H1 (cell line): ENCODE data around the gene HPN. TPM values are rescaled to one million over a fixed set of nuclear protein-coding genes. Genes with fewer than 3 reads are reported as not detected.
"Not testable (repeated sequence)": the region's sequence is repeated elsewhere in the genome, so short reads cannot be mapped to it uniquely, and the experiment has no call there.

Experiments
- CTCF ChIA-PET: fragments of 300-600 bp; sonication (Branson Sonifier 250); formaldehyde crosslinking; loops from one replicate; lab custom pipeline; 2021; ENCODE audit not compliant: partially characterized antibody; lab: Charles Lee
- POLR2A ChIA-PET: fragments of 300-600 bp; sonication (Branson Sonifier 250); formaldehyde crosslinking; loops from one replicate; lab custom pipeline; 2021; ENCODE audit warnings: inconsistent platforms; ENCODE audit not compliant: partially characterized antibody; lab: Charles Lee
- DNase-seq, 2 experiments: peaks; one replicate each; pipeline versions ENCODE4 v3.0.0 to v3.0.0-alpha.2; 2010 to 2022; ENCODE audit warnings: low spot score in 2 of 2, low read depth in 1 of 2, mixed read lengths in 1 of 2
- FAIRE-seq: peaks from 2 replicates; lab custom pipeline; 2011; peaks lifted over from hg19 to GRCh38; lab: Jason Lieb, UNC
- H2AFZ ChIP-seq: 2 replicates; pipeline ENCODE4 v1.8.1; 2012; ENCODE audit warnings: low read length, inconsistent platforms
- H2AK5ac ChIP-seq: 2 replicates; pipeline ENCODE4 v1.6.1; 2013; ENCODE audit warnings: low read depth, low read length
- H2BK120ac ChIP-seq: replicated peaks from 2 replicates; pipeline ENCODE3; 2013; ENCODE audit warnings: low read depth, low read length, inconsistent platforms
- H2BK12ac ChIP-seq: 2 replicates; pipeline ENCODE4 v1.6.1; 2013; ENCODE audit warnings: low read depth, low read length
- H2BK15ac ChIP-seq: 2 replicates; pipeline ENCODE4 v1.6.1; 2013; ENCODE audit warnings: low read length
- H2BK20ac ChIP-seq: 2 replicates; pipeline ENCODE4 v1.6.1; 2013; ENCODE audit warnings: low read length
- H2BK5ac ChIP-seq: 2 replicates; pipeline ENCODE4 v1.6.1; 2013; ENCODE audit warnings: low read depth, low read length
- H3K14ac ChIP-seq: 2 replicates; pipeline ENCODE4 v1.6.1; 2013; ENCODE audit warnings: inconsistent platforms; ENCODE audit not compliant: insufficient read length
- H3K18ac ChIP-seq: 2 replicates; pipeline ENCODE4 v1.6.1; 2013; ENCODE audit warnings: low read length; ENCODE audit errors: extremely low read depth
- H3K23ac ChIP-seq: 2 replicates; pipeline ENCODE4 v1.6.1; 2013; ENCODE audit warnings: inconsistent platforms; ENCODE audit not compliant: insufficient read length
- H3K23me2 ChIP-seq: 2 replicates; pipeline ENCODE4 v1.6.1; 2013; ENCODE audit warnings: low read depth, low read length
- H3K27ac ChIP-seq: 2 replicates; pipeline ENCODE4 v1.6.1; 2011; ENCODE audit warnings: low read depth, low read length, inconsistent platforms
- H3K27me3 ChIP-seq, 4 experiments: replicated peaks in 1 of 4; 1 replicate in 1 of 4; 2 replicates in 3 of 4; pipeline versions ENCODE4 v1.6.1 to v1.8.1; 2011 to 2013; ENCODE audit warnings: low read length in 3 of 4, mild to moderate bottlenecking in 3 of 4, inconsistent platforms in 2 of 4, mixed read lengths in 2 of 4, moderate library complexity in 1 of 4; ENCODE audit not compliant: control insufficient read depth in 3 of 4, insufficient read depth in 3 of 4; ENCODE audit errors: extremely low read depth in 1 of 4
- H3K36me3 ChIP-seq, 4 experiments: 2 replicates each; pipeline versions ENCODE4 v1.6.1 to v1.8.1; 2011 to 2013; ENCODE audit warnings: mild to moderate bottlenecking in 4 of 4, low read length in 3 of 4, moderate library complexity in 2 of 4, control low read depth in 1 of 4, inconsistent platforms in 1 of 4; ENCODE audit not compliant: insufficient read depth in 4 of 4, control insufficient read depth in 2 of 4
- H3K4ac ChIP-seq: replicated peaks from 2 replicates; pipeline ENCODE3; 2013; ENCODE audit warnings: low read length, low read depth, mixed read lengths, inconsistent platforms; ENCODE audit not compliant: insufficient read length
- H3K4me1 ChIP-seq, 4 experiments: replicated peaks in 1 of 4; 1 replicate in 1 of 4; 2 replicates in 3 of 4; pipeline versions ENCODE4 v1.6.1 to v1.8.1; 2011 to 2013; ENCODE audit warnings: low read length in 3 of 4, inconsistent platforms in 2 of 4, mixed read lengths in 1 of 4; ENCODE audit not compliant: insufficient read depth in 4 of 4, control insufficient read depth in 3 of 4
- H3K4me2 ChIP-seq, 2 experiments: 2 replicates each; pipeline versions ENCODE4 v1.6.1 to v1.8.1; 2011 to 2013; ENCODE audit warnings: low read depth in 2 of 2, low read length in 2 of 2, control low read depth in 1 of 2, inconsistent platforms in 1 of 2, mild to moderate bottlenecking in 1 of 2; ENCODE audit not compliant: insufficient read depth in 1 of 2
- H3K4me3 ChIP-seq, 4 experiments: fragments of 200-600, 300-600 bp in 1 of 4; sonication (generic), shearing (Covaris generic), sonication (Bioruptor Twin) in 1 of 4; 2 replicates each; pipeline versions ENCODE4 v1.5.1 to v1.8.1; 2011 to 2016; ENCODE audit warnings: low read length in 4 of 4, low read depth in 3 of 4, control low read depth in 2 of 4, inconsistent platforms in 2 of 4, mild to moderate bottlenecking in 2 of 4, mixed read lengths in 1 of 4, moderate library complexity in 1 of 4; ENCODE audit not compliant: insufficient read depth in 2 of 4; ENCODE audit errors: extremely low read depth in 1 of 4
- H3K56ac ChIP-seq: replicated peaks from 2 replicates; pipeline ENCODE3; 2013; ENCODE audit warnings: low read depth, mild to moderate bottlenecking, mixed read lengths, low read length, inconsistent platforms; ENCODE audit not compliant: insufficient read length
- H3K79me1 ChIP-seq: 2 replicates; pipeline ENCODE4 v1.6.1; 2013; ENCODE audit warnings: low read depth, low read length, control low read depth
- H3K79me2 ChIP-seq, 2 experiments: 2 replicates each; pipeline versions ENCODE4 v1.6.1 to v1.8.1; 2012 to 2013; ENCODE audit warnings: low read length in 2 of 2, mild to moderate bottlenecking in 2 of 2, inconsistent platforms in 1 of 2; ENCODE audit not compliant: insufficient read depth in 2 of 2, control insufficient read depth in 1 of 2
- H3K9ac ChIP-seq, 4 experiments: replicated peaks in 1 of 4; 1 replicate in 1 of 4; 2 replicates in 3 of 4; pipeline versions ENCODE4 v1.6.1 to v1.8.1; 2011 to 2013; ENCODE audit warnings: low read depth in 3 of 4, low read length in 3 of 4, control low read depth in 2 of 4, mild to moderate bottlenecking in 2 of 4, moderate library complexity in 2 of 4, inconsistent platforms in 1 of 4; ENCODE audit errors: extremely low read depth in 1 of 4
- H3K9me3 ChIP-seq, 2 experiments: 2 replicates each; pipeline versions ENCODE4 v1.6.1 to v1.8.1; 2012 to 2013; ENCODE audit warnings: mild to moderate bottlenecking in 2 of 2, moderate library complexity in 2 of 2, control low read depth in 1 of 2, inconsistent platforms in 1 of 2, low read depth in 1 of 2, low read length in 1 of 2, mixed read lengths in 1 of 2; ENCODE audit not compliant: insufficient read depth in 2 of 2
- H4K20me1 ChIP-seq, 2 experiments: replicated peaks in 1 of 2; 2 replicates each; pipeline versions ENCODE3 to v1.8.1; 2011 to 2013; ENCODE audit warnings: inconsistent platforms in 2 of 2, low read length in 2 of 2, mild to moderate bottlenecking in 1 of 2; ENCODE audit not compliant: insufficient read depth in 2 of 2, control insufficient read depth in 1 of 2
- H4K5ac ChIP-seq: 2 replicates; pipeline ENCODE4 v1.6.1; 2013; ENCODE audit warnings: low read length, low read depth, mixed read lengths, inconsistent platforms; ENCODE audit not compliant: insufficient read length
- H4K8ac ChIP-seq: 2 replicates; pipeline ENCODE4 v1.8.0; 2013; ENCODE audit warnings: mild to moderate bottlenecking, moderate library complexity, low read length, inconsistent platforms; ENCODE audit not compliant: insufficient read depth; ENCODE audit errors: extremely low read depth
- H4K91ac ChIP-seq: replicated peaks from 2 replicates; pipeline ENCODE3; 2013; ENCODE audit warnings: low read length, mixed read lengths, inconsistent platforms; ENCODE audit not compliant: insufficient read length
- BCL11A ChIP-seq, 2 experiments: IDR thresholded peaks; one replicate each; pipeline ENCODE4 v1.6.1; 2011; ENCODE audit warnings: low read depth in 2 of 2, low read length in 2 of 2, mild to moderate bottlenecking in 2 of 2
- CEBPB ChIP-seq: IDR thresholded peaks from 2 replicates; pipeline ENCODE4 v1.6.1; 2012; ENCODE audit warnings: low read depth, low read length
- CHD1 ChIP-seq: IDR thresholded peaks from 2 replicates; pipeline ENCODE4 v1.6.1; 2012; ENCODE audit warnings: low read depth, low read length, improper control_type of control experiment
- KDM4A ChIP-seq: IDR thresholded peaks from one replicate; pipeline ENCODE4 v1.7.1; 2012; ENCODE audit warnings: low read depth, mild to moderate bottlenecking, moderate library complexity, low read length, inconsistent platforms; ENCODE audit not compliant: severe bottlenecking
- NRF1 ChIP-seq: IDR thresholded peaks from 2 replicates; pipeline ENCODE4 v1.6.1; 2011; ENCODE audit warnings: mild to moderate bottlenecking, low read depth, low read length, improper control_type of control experiment
- RFX5 ChIP-seq: IDR thresholded peaks from 2 replicates; pipeline ENCODE4 v1.6.1; 2011; ENCODE audit warnings: low read depth, low read length, improper control_type of control experiment, borderline replicate concordance
- TBP ChIP-seq: IDR thresholded peaks from 2 replicates; pipeline ENCODE4 v1.6.1; 2011; ENCODE audit warnings: low read depth, low read length, improper control_type of control experiment
- TEAD4 ChIP-seq: IDR thresholded peaks from 2 replicates; pipeline ENCODE4 v1.6.1; 2012; ENCODE audit warnings: low read depth, low read length, inconsistent platforms, mixed read lengths
- WGBS, 2 experiments: shearing (Covaris generic) in 1 of 2; methylation state at CpG; one replicate each; pipeline versions ENCODE4 v1.1.6 to v1.1.7; 2013 to 2015; ENCODE audit warnings: low lambda C conversion rate in 2 of 2, mixed read lengths in 2 of 2, inconsistent platforms in 1 of 2, low coverage in 1 of 2, missing lambda C conversion rate in 1 of 2; ENCODE audit not compliant: insufficient replicate concordance in 2 of 2, insufficient coverage in 1 of 2, insufficient read length in 1 of 2; ENCODE audit errors: extremely low coverage in 1 of 2, missing lambda C conversion rate in 1 of 2; 5-methylcytosine and 5-hydroxymethylcytosine counted together
- polyA plus RNA-seq, 7 experiments: library from polyadenylated mRNA; depleted of rRNA in 3 of 7; stranded (reverse) in 5 of 7; unstranded in 2 of 7; fragments of >200 nt in 5 of 7; fragments of 200-250 nt in 2 of 7; gene quantifications; 1 replicate in 5 of 7; 2 replicates in 1 of 7; 4 replicates in 1 of 7; pipeline versions ENCODE4 v1.2.1 to v1.2.3, GENCODE V29; 2011 to 2013; ENCODE audit warnings: missing spikeins in 2 of 7, mixed read lengths in 2 of 7
- total RNA-seq: library from RNA; stranded (reverse); fragmentation: NEBNext Ultra II Directional; extraction: Animal tissue kit (Norgen Biotek cat#: 25700); gene quantifications from 2 replicates; pipeline ENCODE4 v1.2.1, GENCODE V29; 2021
- TF ChIP-seq, protein P1 (sequence below): IDR thresholded peaks from 2 replicates; pipeline ENCODE4 v1.6.1; 2012; ENCODE audit warnings: low read length, inconsistent platforms

HPN gene
- total and polyA plus RNA-seq, 2 of the 8 experiments (the other 6 are each of a cell fraction or from before 2014, with no cell fraction given): 14.7 to 33.7 TPM

DNA sequence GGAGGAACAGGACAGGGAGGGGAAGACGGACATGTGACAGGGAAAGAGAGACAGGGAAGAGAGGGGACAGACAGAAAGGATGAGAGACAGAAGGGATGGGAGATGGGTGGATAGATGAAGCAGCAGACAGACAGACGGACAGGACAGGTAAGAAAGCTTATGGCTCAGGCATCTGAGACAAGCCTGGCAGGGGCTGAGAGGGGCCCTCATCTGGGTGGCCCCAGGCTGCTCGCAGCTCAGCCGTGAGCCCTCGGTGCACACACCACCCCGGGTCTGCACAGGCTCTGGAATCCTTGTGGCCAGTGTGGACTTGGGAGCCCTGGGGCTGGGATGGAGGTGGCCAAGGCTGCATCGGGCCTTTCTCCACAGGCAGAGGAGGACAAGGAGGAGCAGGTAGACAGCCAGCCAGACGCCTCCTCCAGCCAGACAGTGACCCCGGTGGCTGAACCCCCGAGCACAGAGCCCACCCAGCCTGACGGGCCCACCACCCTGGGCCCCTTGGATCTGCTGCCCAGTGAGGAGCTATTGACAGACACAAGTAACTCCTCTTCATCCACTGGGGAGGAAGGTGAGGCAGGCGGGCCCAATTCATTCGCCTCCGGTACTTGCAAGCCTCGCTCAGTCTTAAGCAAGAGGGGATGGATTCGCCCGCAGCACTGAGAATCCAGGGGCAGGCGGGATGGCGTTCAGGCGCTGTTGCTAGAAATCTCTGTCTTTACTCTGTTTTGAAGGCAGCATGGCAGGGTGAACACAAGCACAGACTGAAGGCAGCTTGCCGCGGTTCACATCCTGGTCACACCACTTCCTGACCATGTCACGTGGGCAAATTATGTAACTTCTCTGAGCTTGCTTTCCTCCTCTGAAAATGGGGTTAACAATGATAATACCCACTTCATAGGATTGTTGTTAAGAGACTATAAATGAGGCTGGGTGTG, 27.4 kb upstream of the HPN start (continued):
- TF ChIP-seq, protein P1, sequence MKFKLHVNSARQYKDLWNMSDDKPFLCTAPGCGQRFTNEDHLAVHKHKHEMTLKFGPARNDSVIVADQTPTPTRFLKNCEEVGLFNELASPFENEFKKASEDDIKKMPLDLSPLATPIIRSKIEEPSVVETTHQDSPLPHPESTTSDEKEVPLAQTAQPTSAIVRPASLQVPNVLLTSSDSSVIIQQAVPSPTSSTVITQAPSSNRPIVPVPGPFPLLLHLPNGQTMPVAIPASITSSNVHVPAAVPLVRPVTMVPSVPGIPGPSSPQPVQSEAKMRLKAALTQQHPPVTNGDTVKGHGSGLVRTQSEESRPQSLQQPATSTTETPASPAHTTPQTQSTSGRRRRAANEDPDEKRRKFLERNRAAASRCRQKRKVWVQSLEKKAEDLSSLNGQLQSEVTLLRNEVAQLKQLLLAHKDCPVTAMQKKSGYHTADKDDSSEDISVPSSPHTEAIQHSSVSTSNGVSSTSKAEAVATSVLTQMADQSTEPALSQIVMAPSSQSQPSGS: no peak
- TF ChIP-seq BCL11A (IDR thresholded peaks at IDR 0.05; ENCODE audit: low read depth in 2 of 2, low read length in 2 of 2) (no peak), TBP (no peak), CHD1 (no peak), CEBPB (no peak), NRF1 (no peak), KDM4A (no peak), RFX5 (no peak), TEAD4 (no peak)

- POLR2A ChIA-PET: interaction anchor here (1.2 to 24.8 kb wide), 3 partner anchors 5 to 23 kb away, joined by 3 to 366 read pairs (median 366); partner anchors contain the start of genes GRAMD1A and SCN1B
- H2BK5ac ChIP-seq, FAIRE-seq, H3K4me2 ChIP-seq, H3K4ac ChIP-seq, H3K56ac ChIP-seq, H3K23ac ChIP-seq, H3K4me3 ChIP-seq, H3K79me1 ChIP-seq, H2BK15ac ChIP-seq, H2AK5ac ChIP-seq, H2BK120ac ChIP-seq, H3K4me1 ChIP-seq, H3K18ac ChIP-seq, H3K23me2 ChIP-seq, H4K8ac ChIP-seq, H3K9me3 ChIP-seq, H3K27ac ChIP-seq, H3K79me2 ChIP-seq, H2AFZ ChIP-seq, H3K9ac ChIP-seq, H4K5ac ChIP-seq, H4K91ac ChIP-seq, H2BK12ac ChIP-seq, DNase-seq, H3K14ac ChIP-seq, H3K27me3 ChIP-seq, H2BK20ac ChIP-seq: not testable (repeated sequence)
- WGBS, 2 experiments: 98% methylated on average over 4 of the region's 4 CpGs; no CpG with 5 or more reads in 1 of the 2 experiments
- CTCF ChIA-PET: interaction anchor here (1.0 to 12.2 kb wide), 4 partner anchors 41 to 176 kb away, joined by 3 to 174 read pairs (median 3); partner anchors contain the start of gene LGI4
- Histone ChIP-seq H3K36me3 (peaks cover 48 to 81% (median 72%) of the 10 kb centered on the region in 4 experiments), H4K20me1 (peaks cover 5 to 22% of the 10 kb centered on the region in 2 experiments)
Measured at GRCh38 chr19:35014774-35015173, 26.7 kb upstream of the HPN start.
